Mucosa of descending colon (tissue), 3 donors: ENCODE data around the gene TSSK1B. TPM values are rescaled to one million over a fixed set of nuclear protein-coding genes. Genes with fewer than 3 reads are reported as not detected.
"Not testable (repeated sequence)": the region's sequence is repeated elsewhere in the genome, so short reads cannot be mapped to it uniquely, and the experiment has no call there.

Source experiments
- ATAC-seq: fragments of 200-7000 bp; cut with Tn5 transposase; one replicate; pipeline ENCODE4 v1.9.1; 2020; ENCODE audit warnings: mild to moderate bottlenecking, moderate library complexity
- DNase-seq, 3 donors: peaks; one replicate each; pipeline ENCODE4 v3.0.0-alpha.2; 2020
- H3K36me3 ChIP-seq: fragments of 200-600 bp; one replicate; pipeline ENCODE4 v1.8.0; 2021; ENCODE audit warnings: low read depth, mild to moderate bottlenecking
- H3K4me1 ChIP-seq: fragments of 200-600 bp; one replicate; pipeline ENCODE4 v1.8.0; 2021; ENCODE audit warnings: low read depth, mild to moderate bottlenecking
- H3K4me3 ChIP-seq: fragments of 200-600 bp; one replicate; pipeline ENCODE4 v1.8.0; 2021; ENCODE audit warnings: mild to moderate bottlenecking
- H3K9me3 ChIP-seq: fragments of 200-600 bp; one replicate; pipeline ENCODE4 v1.8.0; 2021; ENCODE audit warnings: mild to moderate bottlenecking
- CTCF ChIP-seq: fragments of 200-600 bp; IDR thresholded peaks from one replicate; pipeline ENCODE4 v1.8.0; 2022; ENCODE audit warnings: antibody characterized with exemption, mild to moderate bottlenecking
- intact Hi-C, 2 donors: fragments of 100-400 bp; cut with DNase I in 1 of 2; cut with micrococcal nuclease in 1 of 2; formaldehyde crosslinking; loops; one replicate each; pipeline versions ENCODE4 v1.11.0 to v1.11.1; 2022; cut with DNase I, micrococcal nuclease
- long read RNA-seq, 2 donors: library from polyadenylated mRNA; unstranded; transcript quantifications; one replicate each; pipeline ENCODE4 v2.0.0, GENCODE V29; 2019 to 2021
- total RNA-seq, 3 donors: library from RNA; stranded (reverse); fragmentation: NEBNext Ultra II Directional in 2 of 3; extraction: Animal tissue kit (Norgen Biotek cat#: 25700) in 2 of 3; gene quantifications; one replicate each; pipeline versions ENCODE4 v1.2.1 to v1.2.4, GENCODE V29; 2021 to 2023
- donor health status: DM: no; HTN: no; CAD: no; lungs with moderate emphysema.
- donor health status: DM: no; HTN: no; CAD: no.
- donor health status: DM: no; HTN: yes; CAD: no.

Gene TSSK1B
- under 1 TPM in 1 of 3 donors, not detected in 2; 0.12 TPM for total RNA-seq
- long read RNA-seq, donor 1 = 0 reads
- long read RNA-seq, donor 2 = 0 reads

GRCh38 chr5:113434889-113435288 is at the start of gene TSSK1B:
Gene TSSK1B (minus strand): TSS chr5:113434989. CDS start chr5:113434839, 150 bp downstream.
- intact Hi-C loops = no loop called here
- Histone ChIP-seq H3K4me1 (no peaks in the 10 kb centered on the region), H3K4me3 (no peak within 1 kb of the TSS), H3K36me3 (no peaks in the 10 kb centered on the region), H3K9me3 (no peaks in the 10 kb centered on the region)
- ATAC-seq = no peak
- no peak for DNase-seq
- no peak for TF ChIP-seq CTCF

DNA sequence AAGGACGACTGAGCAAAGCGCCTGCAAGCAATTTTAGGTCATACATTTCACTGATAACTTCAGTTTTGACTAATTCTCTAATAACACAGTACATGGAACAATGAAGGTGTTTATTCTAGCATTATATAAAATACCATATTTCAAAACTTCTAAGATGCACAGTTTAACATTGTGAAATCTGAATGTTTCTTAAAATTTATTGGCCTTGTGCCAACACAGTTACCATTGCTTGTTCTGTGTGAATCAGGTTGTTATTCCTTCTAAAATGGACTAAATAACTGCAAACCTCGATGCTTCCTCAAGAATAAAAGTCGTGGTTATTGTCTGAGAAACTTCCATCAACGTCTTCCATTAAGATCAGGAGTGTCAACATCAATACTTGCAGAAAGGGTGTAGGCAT is 45.5 kb upstream of the TSSK1B start:
- intact Hi-C loops = no loop called here
- no peak for TF ChIP-seq CTCF
- ATAC-seq = no peak
- Histone ChIP-seq H3K4me1 (no peaks in the 10 kb centered on the region), H3K4me3 (no peak overlapping the region), H3K9me3 (no peaks in the 10 kb centered on the region), H3K36me3 (no peaks in the 10 kb centered on the region)
- no peak for DNase-seq

- no peaks in the 10 kb centered on the region for H3K9me3 ChIP-seq
- intact Hi-C loops = no loop called here
- no peak overlapping the region for H3K4me3 ChIP-seq
- no peaks in the 10 kb centered on the region for H3K4me1 ChIP-seq
- H3K36me3 ChIP-seq = no peaks in the 10 kb centered on the region
- ATAC-seq (no peak), DNase-seq (no peak)
- TF ChIP-seq CTCF = no peak
Measured at GRCh38 chr5:113478691-113479090, 43.9 kb upstream of the TSSK1B start.

DNA sequence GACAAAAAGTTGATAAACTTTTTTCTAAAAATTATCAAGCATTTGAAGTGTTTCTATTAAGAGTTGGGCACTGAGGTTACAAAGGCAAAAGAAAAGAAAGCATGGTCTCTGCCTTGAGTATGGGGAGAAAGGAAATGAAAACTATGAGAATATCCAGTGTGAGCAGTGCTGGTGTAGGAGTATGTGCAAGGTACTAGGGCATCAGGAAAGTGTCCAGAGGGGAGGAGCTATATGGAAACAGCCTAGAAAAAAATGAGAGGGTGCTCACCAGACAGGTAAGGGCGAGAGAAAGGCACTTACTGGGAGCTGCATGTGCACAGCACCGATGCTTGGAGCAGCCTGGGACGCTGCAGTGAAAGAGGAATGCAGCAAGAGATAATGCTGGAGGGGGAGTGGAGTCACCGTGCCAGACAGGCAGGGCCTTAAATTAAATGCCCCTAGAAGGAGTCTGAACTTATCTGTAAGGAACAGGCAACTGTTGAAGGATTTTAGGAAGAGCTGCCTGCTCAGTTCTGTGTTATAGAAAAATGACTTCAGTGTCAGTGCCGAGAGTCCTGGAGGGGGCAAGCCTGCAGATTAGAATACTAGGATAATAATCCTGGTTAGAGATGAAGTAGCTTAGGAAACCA is 39.4 kb upstream of the TSSK1B start:
- no peak for ATAC-seq
- no peaks in the 10 kb centered on the region for H3K4me1 ChIP-seq
- intact Hi-C loops = no loop called here

DNA sequence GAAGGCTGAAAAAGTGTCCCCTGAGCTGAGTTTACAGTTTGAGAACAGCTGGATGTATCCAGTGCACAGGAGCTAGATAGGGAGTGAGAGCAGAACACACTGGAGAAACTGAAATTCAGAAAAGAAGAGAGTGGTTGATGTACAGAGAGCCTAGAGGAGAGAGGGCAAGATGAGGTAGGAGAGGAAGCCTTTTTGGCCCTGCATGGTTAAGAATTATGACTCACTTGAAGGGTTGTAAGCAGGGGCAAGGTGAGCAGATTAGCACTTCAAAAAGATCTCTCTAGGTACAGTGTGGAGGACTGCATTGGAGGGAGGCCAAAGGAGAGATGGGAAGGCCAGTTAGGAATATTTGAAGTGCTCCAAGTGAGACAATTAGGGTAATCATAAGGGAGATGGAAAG is 28.2 kb upstream of the TSSK1B start:
- no peak overlapping the region for H3K4me3 ChIP-seq
- TF ChIP-seq CTCF = no peak
- no peaks in the 10 kb centered on the region for H3K9me3 ChIP-seq
- no peak for DNase-seq
- no peaks in the 10 kb centered on the region for H3K4me1 ChIP-seq
- H3K36me3 ChIP-seq = no peaks in the 10 kb centered on the region
- ATAC-seq = no peak
- intact Hi-C loops = no loop called here

More for the DNA sequence above, 39.4 kb upstream of the TSSK1B start:
- H3K36me3 ChIP-seq = no peaks in the 10 kb centered on the region
- TF ChIP-seq CTCF = no peak
- H3K9me3 ChIP-seq = no peaks in the 10 kb centered on the region
- DNase-seq = no peak
- no peak overlapping the region for H3K4me3 ChIP-seq

- H3K4me3 ChIP-seq, H3K36me3 ChIP-seq, H3K4me1 ChIP-seq, intact Hi-C loops, DNase-seq, ATAC-seq, H3K9me3 ChIP-seq: not testable (repeated sequence)
Measured at GRCh38 chr5:113457106-113457505, 22.3 kb upstream of the TSSK1B start.
